H1 (cell line): ENCODE data around the gene PAIP2. TPM values are rescaled to one million over a fixed set of nuclear protein-coding genes. Genes with fewer than 3 reads are reported as not detected.

Source experiments
- CTCF ChIA-PET: fragments of 300-600 bp; sonication (Branson Sonifier 250); formaldehyde crosslinking; loops from one replicate; lab custom pipeline; 2021; ENCODE audit not compliant: partially characterized antibody; lab: Charles Lee
- POLR2A ChIA-PET: fragments of 300-600 bp; sonication (Branson Sonifier 250); formaldehyde crosslinking; loops from one replicate; lab custom pipeline; 2021; ENCODE audit warnings: inconsistent platforms; ENCODE audit not compliant: partially characterized antibody; lab: Charles Lee
- DNase-seq, 2 experiments: peaks; one replicate each; pipeline versions ENCODE4 v3.0.0 to v3.0.0-alpha.2; 2010 to 2022; ENCODE audit warnings: low spot score in 2 of 2, low read depth in 1 of 2, mixed read lengths in 1 of 2
- FAIRE-seq: peaks from 2 replicates; lab custom pipeline; 2011; peaks lifted over from hg19 to GRCh38; lab: Jason Lieb, UNC
- H2AFZ ChIP-seq: 2 replicates; pipeline ENCODE4 v1.8.1; 2012; ENCODE audit warnings: low read length, inconsistent platforms
- H2AK5ac ChIP-seq: 2 replicates; pipeline ENCODE4 v1.6.1; 2013; ENCODE audit warnings: low read depth, low read length
- H2BK120ac ChIP-seq: replicated peaks from 2 replicates; pipeline ENCODE3; 2013; ENCODE audit warnings: low read depth, low read length, inconsistent platforms
- H2BK12ac ChIP-seq: 2 replicates; pipeline ENCODE4 v1.6.1; 2013; ENCODE audit warnings: low read depth, low read length
- H2BK15ac ChIP-seq: 2 replicates; pipeline ENCODE4 v1.6.1; 2013; ENCODE audit warnings: low read length
- H2BK20ac ChIP-seq: 2 replicates; pipeline ENCODE4 v1.6.1; 2013; ENCODE audit warnings: low read length
- H2BK5ac ChIP-seq: 2 replicates; pipeline ENCODE4 v1.6.1; 2013; ENCODE audit warnings: low read depth, low read length
- H3K14ac ChIP-seq: 2 replicates; pipeline ENCODE4 v1.6.1; 2013; ENCODE audit warnings: inconsistent platforms; ENCODE audit not compliant: insufficient read length
- H3K18ac ChIP-seq: 2 replicates; pipeline ENCODE4 v1.6.1; 2013; ENCODE audit warnings: low read length; ENCODE audit errors: extremely low read depth
- H3K23ac ChIP-seq: 2 replicates; pipeline ENCODE4 v1.6.1; 2013; ENCODE audit warnings: inconsistent platforms; ENCODE audit not compliant: insufficient read length
- H3K23me2 ChIP-seq: 2 replicates; pipeline ENCODE4 v1.6.1; 2013; ENCODE audit warnings: low read depth, low read length
- H3K27ac ChIP-seq: 2 replicates; pipeline ENCODE4 v1.6.1; 2011; ENCODE audit warnings: low read depth, low read length, inconsistent platforms
- H3K27me3 ChIP-seq, 4 experiments: replicated peaks in 1 of 4; 1 replicate in 1 of 4; 2 replicates in 3 of 4; pipeline versions ENCODE4 v1.6.1 to v1.8.1; 2011 to 2013; ENCODE audit warnings: low read length in 3 of 4, mild to moderate bottlenecking in 3 of 4, inconsistent platforms in 2 of 4, mixed read lengths in 2 of 4, moderate library complexity in 1 of 4; ENCODE audit not compliant: control insufficient read depth in 3 of 4, insufficient read depth in 3 of 4; ENCODE audit errors: extremely low read depth in 1 of 4
- H3K36me3 ChIP-seq, 4 experiments: 2 replicates each; pipeline versions ENCODE4 v1.6.1 to v1.8.1; 2011 to 2013; ENCODE audit warnings: mild to moderate bottlenecking in 4 of 4, low read length in 3 of 4, moderate library complexity in 2 of 4, control low read depth in 1 of 4, inconsistent platforms in 1 of 4; ENCODE audit not compliant: insufficient read depth in 4 of 4, control insufficient read depth in 2 of 4
- H3K4ac ChIP-seq: replicated peaks from 2 replicates; pipeline ENCODE3; 2013; ENCODE audit warnings: low read length, low read depth, mixed read lengths, inconsistent platforms; ENCODE audit not compliant: insufficient read length
- H3K4me1 ChIP-seq, 4 experiments: replicated peaks in 1 of 4; 1 replicate in 1 of 4; 2 replicates in 3 of 4; pipeline versions ENCODE4 v1.6.1 to v1.8.1; 2011 to 2013; ENCODE audit warnings: low read length in 3 of 4, inconsistent platforms in 2 of 4, mixed read lengths in 1 of 4; ENCODE audit not compliant: insufficient read depth in 4 of 4, control insufficient read depth in 3 of 4
- H3K4me2 ChIP-seq, 2 experiments: 2 replicates each; pipeline versions ENCODE4 v1.6.1 to v1.8.1; 2011 to 2013; ENCODE audit warnings: low read depth in 2 of 2, low read length in 2 of 2, control low read depth in 1 of 2, inconsistent platforms in 1 of 2, mild to moderate bottlenecking in 1 of 2; ENCODE audit not compliant: insufficient read depth in 1 of 2
- H3K4me3 ChIP-seq, 4 experiments: fragments of 200-600, 300-600 bp in 1 of 4; sonication (generic), shearing (Covaris generic), sonication (Bioruptor Twin) in 1 of 4; 2 replicates each; pipeline versions ENCODE4 v1.5.1 to v1.8.1; 2011 to 2016; ENCODE audit warnings: low read length in 4 of 4, low read depth in 3 of 4, control low read depth in 2 of 4, inconsistent platforms in 2 of 4, mild to moderate bottlenecking in 2 of 4, mixed read lengths in 1 of 4, moderate library complexity in 1 of 4; ENCODE audit not compliant: insufficient read depth in 2 of 4; ENCODE audit errors: extremely low read depth in 1 of 4
- H3K56ac ChIP-seq: replicated peaks from 2 replicates; pipeline ENCODE3; 2013; ENCODE audit warnings: low read depth, mild to moderate bottlenecking, mixed read lengths, low read length, inconsistent platforms; ENCODE audit not compliant: insufficient read length
- H3K79me1 ChIP-seq: 2 replicates; pipeline ENCODE4 v1.6.1; 2013; ENCODE audit warnings: low read depth, low read length, control low read depth
- H3K79me2 ChIP-seq, 2 experiments: 2 replicates each; pipeline versions ENCODE4 v1.6.1 to v1.8.1; 2012 to 2013; ENCODE audit warnings: low read length in 2 of 2, mild to moderate bottlenecking in 2 of 2, inconsistent platforms in 1 of 2; ENCODE audit not compliant: insufficient read depth in 2 of 2, control insufficient read depth in 1 of 2
- H3K9ac ChIP-seq, 4 experiments: replicated peaks in 1 of 4; 1 replicate in 1 of 4; 2 replicates in 3 of 4; pipeline versions ENCODE4 v1.6.1 to v1.8.1; 2011 to 2013; ENCODE audit warnings: low read depth in 3 of 4, low read length in 3 of 4, control low read depth in 2 of 4, mild to moderate bottlenecking in 2 of 4, moderate library complexity in 2 of 4, inconsistent platforms in 1 of 4; ENCODE audit errors: extremely low read depth in 1 of 4
- H3K9me3 ChIP-seq, 2 experiments: 2 replicates each; pipeline versions ENCODE4 v1.6.1 to v1.8.1; 2012 to 2013; ENCODE audit warnings: mild to moderate bottlenecking in 2 of 2, moderate library complexity in 2 of 2, control low read depth in 1 of 2, inconsistent platforms in 1 of 2, low read depth in 1 of 2, low read length in 1 of 2, mixed read lengths in 1 of 2; ENCODE audit not compliant: insufficient read depth in 2 of 2
- H4K20me1 ChIP-seq, 2 experiments: replicated peaks in 1 of 2; 2 replicates each; pipeline versions ENCODE3 to v1.8.1; 2011 to 2013; ENCODE audit warnings: inconsistent platforms in 2 of 2, low read length in 2 of 2, mild to moderate bottlenecking in 1 of 2; ENCODE audit not compliant: insufficient read depth in 2 of 2, control insufficient read depth in 1 of 2
- H4K5ac ChIP-seq: 2 replicates; pipeline ENCODE4 v1.6.1; 2013; ENCODE audit warnings: low read length, low read depth, mixed read lengths, inconsistent platforms; ENCODE audit not compliant: insufficient read length
- H4K8ac ChIP-seq: 2 replicates; pipeline ENCODE4 v1.8.0; 2013; ENCODE audit warnings: mild to moderate bottlenecking, moderate library complexity, low read length, inconsistent platforms; ENCODE audit not compliant: insufficient read depth; ENCODE audit errors: extremely low read depth
- H4K91ac ChIP-seq: replicated peaks from 2 replicates; pipeline ENCODE3; 2013; ENCODE audit warnings: low read length, mixed read lengths, inconsistent platforms; ENCODE audit not compliant: insufficient read length
- JUN ChIP-seq: IDR thresholded peaks from 2 replicates; pipeline ENCODE4 v1.6.1; 2011; ENCODE audit warnings: low read depth, mild to moderate bottlenecking, improper control_type of control experiment, low read length
- POLR2A ChIP-seq, 2 experiments: IDR thresholded peaks; 1 replicate in 1 of 2; 2 replicates in 1 of 2; pipeline ENCODE4 v1.6.1; 2011; ENCODE audit warnings: low read depth in 2 of 2, low read length in 2 of 2, mild to moderate bottlenecking in 2 of 2; ENCODE audit errors: control extremely low read depth in 1 of 2
- POLR2AphosphoS5 ChIP-seq: IDR thresholded peaks from 2 replicates; pipeline ENCODE4 v1.6.1; 2011; ENCODE audit warnings: low read depth, low read length
- RXRA ChIP-seq: IDR thresholded peaks from 2 replicates; pipeline ENCODE4 v1.6.1; 2011; ENCODE audit warnings: low read depth, mild to moderate bottlenecking, low read length, moderate library complexity; ENCODE audit not compliant: insufficient read depth
- SIN3A ChIP-seq, 2 experiments: IDR thresholded peaks in 1 of 2; conservative IDR thresholded peaks in 1 of 2; 2 replicates each; pipeline ENCODE4 v1.6.1; 2011 to 2012; ENCODE audit warnings: low read length in 2 of 2, improper control_type of control experiment in 1 of 2, low read depth in 1 of 2, mild to moderate bottlenecking in 1 of 2
- SIX5 ChIP-seq: IDR thresholded peaks from 2 replicates; pipeline ENCODE4 v1.6.1; 2011; ENCODE audit warnings: mild to moderate bottlenecking, low read depth, low read length
- SUZ12 ChIP-seq: fragments of 200-600 bp; sonication (generic); IDR thresholded peaks from 2 replicates; pipeline ENCODE4 v1.6.1; 2012; ENCODE audit warnings: mild to moderate bottlenecking, inconsistent platforms, low read length, moderate library complexity, mixed read lengths
- TAF1 ChIP-seq: IDR thresholded peaks from 2 replicates; pipeline ENCODE4 v1.6.1; 2011; ENCODE audit warnings: mild to moderate bottlenecking, low read depth, low read length
- WGBS, 2 experiments: shearing (Covaris generic) in 1 of 2; methylation state at CpG; one replicate each; pipeline versions ENCODE4 v1.1.6 to v1.1.7; 2013 to 2015; ENCODE audit warnings: low lambda C conversion rate in 2 of 2, mixed read lengths in 2 of 2, inconsistent platforms in 1 of 2, low coverage in 1 of 2, missing lambda C conversion rate in 1 of 2; ENCODE audit not compliant: insufficient replicate concordance in 2 of 2, insufficient coverage in 1 of 2, insufficient read length in 1 of 2; ENCODE audit errors: extremely low coverage in 1 of 2, missing lambda C conversion rate in 1 of 2; 5-methylcytosine and 5-hydroxymethylcytosine counted together
- polyA plus RNA-seq, 7 experiments: library from polyadenylated mRNA; depleted of rRNA in 3 of 7; stranded (reverse) in 5 of 7; unstranded in 2 of 7; fragments of >200 nt in 5 of 7; fragments of 200-250 nt in 2 of 7; gene quantifications; 1 replicate in 5 of 7; 2 replicates in 1 of 7; 4 replicates in 1 of 7; pipeline versions ENCODE4 v1.2.1 to v1.2.3, GENCODE V29; 2011 to 2013; ENCODE audit warnings: missing spikeins in 2 of 7, mixed read lengths in 2 of 7
- total RNA-seq: library from RNA; stranded (reverse); fragmentation: NEBNext Ultra II Directional; extraction: Animal tissue kit (Norgen Biotek cat#: 25700); gene quantifications from 2 replicates; pipeline ENCODE4 v1.2.1, GENCODE V29; 2021
- TF ChIP-seq, protein P1 (sequence below): IDR thresholded peaks from 2 replicates; pipeline ENCODE4 v1.6.1; 2012; ENCODE audit warnings: low read length, inconsistent platforms

PAIP2 gene
- total and polyA plus RNA-seq, 2 of the 8 experiments (the other 6 are each of a cell fraction or from before 2014, with no cell fraction given): 87.6 to 162 TPM

DNA sequence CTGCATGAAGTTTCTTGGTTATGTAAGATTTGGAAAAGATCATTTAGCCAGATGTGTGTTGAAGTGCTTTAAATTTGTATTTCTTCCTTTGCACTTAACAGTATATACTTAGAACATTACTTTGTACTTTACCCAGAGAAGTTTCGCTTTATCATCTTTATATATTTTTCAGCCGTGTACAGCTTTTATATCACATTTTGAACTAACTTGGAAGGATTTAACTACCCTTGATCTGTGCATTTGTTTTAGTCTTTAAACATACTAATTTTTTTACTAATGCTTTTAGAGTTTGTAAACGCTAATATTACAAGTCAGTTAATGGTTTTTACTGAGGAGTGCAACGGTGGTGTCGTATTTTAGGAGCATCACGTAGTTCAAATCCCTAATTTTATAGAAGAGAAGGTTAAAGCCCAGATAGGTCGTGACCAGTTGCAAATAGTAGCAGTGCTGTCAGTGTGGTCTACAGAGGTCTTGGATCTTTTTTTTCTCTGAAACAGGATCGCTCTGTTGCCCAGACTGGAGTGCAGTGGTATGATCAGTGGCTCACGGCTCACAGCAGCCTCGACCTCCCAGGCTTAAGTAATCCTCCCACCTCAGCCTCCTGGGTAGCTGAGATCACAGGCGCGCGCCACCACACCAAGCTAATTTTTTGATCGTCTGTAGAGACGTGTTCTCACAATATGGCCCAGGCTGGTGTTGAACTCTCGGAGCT is 46.2 kb upstream of the PAIP2 start:
- no peak overlapping the region for H3K18ac ChIP-seq
- H3K14ac ChIP-seq: no peak overlapping the region
- no peaks in the 10 kb centered on the region for H3K79me1 ChIP-seq
- H3K79me2 ChIP-seq: peaks cover 65 to 69% of the 10 kb centered on the region in 2 experiments
- H4K20me1 ChIP-seq: peaks cover 24 to 42% of the 10 kb centered on the region in 2 experiments
- peaks cover 2% of the 10 kb centered on the region; the same call in 1 of the 2 replicates for H3K23me2 ChIP-seq
- H3K27ac ChIP-seq: no peak overlapping the region; the same call in 1 of the 2 replicates
- peaks cover 0 to 30% (median 11%) of the 10 kb centered on the region in 4 experiments; a peak in 5 of 7 replicates for H3K4me1 ChIP-seq
- TF ChIP-seq JUN (no peak), POLR2AphosphoS5 (peak; percentile 82), POLR2A (IDR thresholded peaks at IDR 0.05; ENCODE audit: control extremely low read depth in 1 of 2, low read depth in 2 of 2, low read length in 2 of 2) (peak in 1 of 2 experiments; percentile 69; a peak in 2 of 3 replicates), RXRA (no peak), SUZ12 (no peak), TAF1 (peak; percentile 58; the same call in 1 of the 2 replicates), SIN3A (conservative IDR thresholded peaks at IDR 0.05 in 1 of 2, IDR thresholded peaks at IDR 0.05 in 1 of 2; ENCODE audit: low read depth in 1 of 2, low read length in 2 of 2) (no peak), SIX5 (no peak)
- TF ChIP-seq, protein P1, sequence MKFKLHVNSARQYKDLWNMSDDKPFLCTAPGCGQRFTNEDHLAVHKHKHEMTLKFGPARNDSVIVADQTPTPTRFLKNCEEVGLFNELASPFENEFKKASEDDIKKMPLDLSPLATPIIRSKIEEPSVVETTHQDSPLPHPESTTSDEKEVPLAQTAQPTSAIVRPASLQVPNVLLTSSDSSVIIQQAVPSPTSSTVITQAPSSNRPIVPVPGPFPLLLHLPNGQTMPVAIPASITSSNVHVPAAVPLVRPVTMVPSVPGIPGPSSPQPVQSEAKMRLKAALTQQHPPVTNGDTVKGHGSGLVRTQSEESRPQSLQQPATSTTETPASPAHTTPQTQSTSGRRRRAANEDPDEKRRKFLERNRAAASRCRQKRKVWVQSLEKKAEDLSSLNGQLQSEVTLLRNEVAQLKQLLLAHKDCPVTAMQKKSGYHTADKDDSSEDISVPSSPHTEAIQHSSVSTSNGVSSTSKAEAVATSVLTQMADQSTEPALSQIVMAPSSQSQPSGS: 0 out of 2 replicates have a peak, but pooled peaks have one; percentile 29
- TF ChIP-seq, all 59 proteins: peak for 4
- peak overlapping the region; percentile 99 to 100 (median 100) for H3K9ac ChIP-seq
- CTCF ChIA-PET: no interaction called here
- no peak overlapping the region for H3K56ac ChIP-seq
- H3K4me3 ChIP-seq: peak overlapping the region; percentile 83 to 99 (median 95)
- 63% methylated on average over 16 of the region's 16 CpGs; no CpG with 5 or more reads in 1 of the 2 experiments for WGBS, 2 experiments
- H4K5ac ChIP-seq: no peak overlapping the region
- POLR2A ChIA-PET: interaction anchor here (0.5 to 51.1 kb wide), 10 partner anchors 6 to 1106 kb away, joined by 3 to 1766 read pairs (median 10); partner anchors contain the start of genes ANKHD1, MATR3, PAIP2 and PROB1
- no peak overlapping the region for H2BK120ac ChIP-seq
- no peak overlapping the region for H2BK12ac ChIP-seq
- H3K4ac ChIP-seq: no peak overlapping the region
- no peak overlapping the region for H2AFZ ChIP-seq
- H4K91ac ChIP-seq: no peak overlapping the region
- no peak overlapping the region for H2BK20ac ChIP-seq
- H2BK15ac ChIP-seq: no peak overlapping the region
- peak overlapping the region; percentile 49 to 67 for H3K4me2 ChIP-seq
- no peak overlapping the region for H3K23ac ChIP-seq
- H2AK5ac ChIP-seq: no peak overlapping the region
- FAIRE-seq: no peak
- H4K8ac ChIP-seq: peak overlapping the region; percentile 57; the same call in 1 of the 2 replicates
- peak overlapping the region; percentile 8; the same call in 1 of the 2 replicates for H2BK5ac ChIP-seq
- H3K9me3 ChIP-seq: no peaks in the 10 kb centered on the region
- H3K36me3 ChIP-seq: 0 out of 8 replicates have a peak, but pooled peaks cover 0 to 3% (median 0%) of the 10 kb centered on the region in 4 experiments
- H3K27me3 ChIP-seq: no peaks in the 10 kb centered on the region
- peak in 1 of 2 experiments; percentile 47 for DNase-seq
